Loucy (cell line): Measurements from ENCODE around the gene GABRG3.

ENCODE experiments used
- EZH2phosphoT487 ChIP-seq: fragments of 200-600 bp; IDR thresholded peaks from 2 replicates; pipeline ENCODE4 v1.6.1; 2018; ENCODE audit warnings: antibody characterized with exemption, mild to moderate bottlenecking, moderate library complexity, borderline replicate concordance
- TF ChIP-seq, protein P1 (sequence below): fragments of 200-600 bp; sonication (generic); conservative IDR thresholded peaks from 2 replicates; pipeline ENCODE4 v1.5.1; 2014; ENCODE audit warnings: mild to moderate bottlenecking, antibody characterized with exemption, low read length

DNA sequence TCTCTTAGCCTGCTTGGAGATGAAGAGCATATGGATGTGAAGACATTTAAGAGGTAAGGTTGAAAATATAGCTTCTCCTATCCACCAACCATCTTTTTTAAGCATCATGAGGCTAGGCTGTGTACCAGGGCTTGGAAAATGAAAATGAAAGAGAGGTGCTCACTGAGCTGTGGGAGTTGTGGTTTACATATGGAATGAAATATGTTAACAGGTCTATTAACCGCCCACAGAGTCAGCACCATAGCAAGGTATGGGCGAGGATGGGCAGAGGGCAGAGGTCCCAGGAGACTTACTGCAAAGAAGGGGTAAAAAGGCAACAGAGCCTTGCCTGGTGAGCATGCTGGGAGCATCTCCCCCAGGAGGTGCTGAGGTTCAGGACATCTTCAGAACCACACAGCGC is 273.1 kb downstream of the GABRG3 start:
- TF ChIP-seq, protein P1, sequence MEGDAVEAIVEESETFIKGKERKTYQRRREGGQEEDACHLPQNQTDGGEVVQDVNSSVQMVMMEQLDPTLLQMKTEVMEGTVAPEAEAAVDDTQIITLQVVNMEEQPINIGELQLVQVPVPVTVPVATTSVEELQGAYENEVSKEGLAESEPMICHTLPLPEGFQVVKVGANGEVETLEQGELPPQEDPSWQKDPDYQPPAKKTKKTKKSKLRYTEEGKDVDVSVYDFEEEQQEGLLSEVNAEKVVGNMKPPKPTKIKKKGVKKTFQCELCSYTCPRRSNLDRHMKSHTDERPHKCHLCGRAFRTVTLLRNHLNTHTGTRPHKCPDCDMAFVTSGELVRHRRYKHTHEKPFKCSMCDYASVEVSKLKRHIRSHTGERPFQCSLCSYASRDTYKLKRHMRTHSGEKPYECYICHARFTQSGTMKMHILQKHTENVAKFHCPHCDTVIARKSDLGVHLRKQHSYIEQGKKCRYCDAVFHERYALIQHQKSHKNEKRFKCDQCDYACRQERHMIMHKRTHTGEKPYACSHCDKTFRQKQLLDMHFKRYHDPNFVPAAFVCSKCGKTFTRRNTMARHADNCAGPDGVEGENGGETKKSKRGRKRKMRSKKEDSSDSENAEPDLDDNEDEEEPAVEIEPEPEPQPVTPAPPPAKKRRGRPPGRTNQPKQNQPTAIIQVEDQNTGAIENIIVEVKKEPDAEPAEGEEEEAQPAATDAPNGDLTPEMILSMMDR = no peak
- TF ChIP-seq EZH2phosphoT487 = no peak
